ENCODE measurements around the gene FOXS1.
"Not testable (repeated sequence)": the region's sequence is repeated elsewhere in the genome, so short reads cannot be mapped to it uniquely, and the experiment has no call there.

Gene FOXS1

GRCh38 chr20:31838646-31839292, 6.6 kb downstream of the FOXS1 start:
- no peak for DNase-seq

- no peak for DNase-seq
These were observed 7.5 kb downstream of the FOXS1 start for GRCh38 chr20:31837896-31838397.

- DNase-seq, result no peak
These were observed 8.4 kb downstream of the FOXS1 start for GRCh38 chr20:31836853-31837608.

GRCh38 chr20:31835977-31836852, 9.2 kb downstream of the FOXS1 start:
- peak; percentile 59 for DNase-seq

- DNase-seq, result no peak
These were observed 9.8 kb downstream of the FOXS1 start for GRCh38 chr20:31835554-31835953.

- no peak for DNase-seq
These were observed 11.4 kb downstream of the FOXS1 start for GRCh38 chr20:31833931-31834521.

- DNase-seq, result peak; percentile 60
These were observed 12.1 kb downstream of the FOXS1 start for GRCh38 chr20:31833130-31833930.

GRCh38 chr20:31831771-31832306, 13.6 kb downstream of the FOXS1 start:
- DNase-seq, result no peak

GRCh38 chr20:31831211-31831610, 14.2 kb downstream of the FOXS1 start:
- DNase-seq, result no peak

- DNase-seq, result no peak
These were observed 14.9 kb downstream of the FOXS1 start for GRCh38 chr20:31830406-31830981.

GRCh38 chr20:31829731-31830130, 15.7 kb downstream of the FOXS1 start:
- DNase-seq, result no peak

- DNase-seq, result not testable (repeated sequence)
These were observed 17.4 kb downstream of the FOXS1 start for GRCh38 chr20:31828016-31828415.

- DNase-seq, result no peak
These were observed 18.3 kb downstream of the FOXS1 start for GRCh38 chr20:31827059-31827458.

GRCh38 chr20:31826074-31826473, 19.3 kb downstream of the FOXS1 start:
- DNase-seq, result no peak

GRCh38 chr20:31824554-31825313, 20.7 kb downstream of the FOXS1 start:
- DNase-seq, result no peak

GRCh38 chr20:31824125-31824485, 21.3 kb downstream of the FOXS1 start:
- DNase-seq, result no peak

GRCh38 chr20:31823360-31824124, 21.9 kb downstream of the FOXS1 start:
- no peak for DNase-seq

GRCh38 chr20:31822421-31823330, 22.7 kb downstream of the FOXS1 start:
- peak; percentile 72 for DNase-seq

- no peak for DNase-seq
These were observed 24.0 kb downstream of the FOXS1 start for GRCh38 chr20:31821427-31821826.
